SK-N-SH (cell line): ENCODE data around the gene ZFHX3.

Experiments
- CHD2 ChIP-seq: fragments of 150-350 bp; IDR thresholded peaks from 2 replicates; pipeline ENCODE4 v1.6.1; 2018; ENCODE audit warnings: low read length; ENCODE audit not compliant: partially characterized antibody
- CTCF ChIP-seq: fragments of 200-600 bp; sonication (generic); IDR thresholded peaks from 2 replicates; pipeline ENCODE4 v1.6.1; 2017; ENCODE audit warnings: antibody characterized with exemption, mild to moderate bottlenecking, moderate library complexity
- FOXJ3 ChIP-seq: sonication (generic); formaldehyde crosslinking; IDR thresholded peaks from 2 replicates; pipeline ENCODE4 v1.5.1; 2020; ENCODE audit warnings: mild to moderate bottlenecking, missing genetic modification reagents
- JUND ChIP-seq: IDR thresholded peaks from 2 replicates; pipeline ENCODE4 v1.4.0; 2012
- MAX ChIP-seq: IDR thresholded peaks from 2 replicates; pipeline ENCODE4 v1.4.0; 2012; ENCODE audit warnings: low read depth
- RCOR1 ChIP-seq: fragments of 150-350 bp; IDR thresholded peaks from 2 replicates; pipeline ENCODE4 v1.6.1; 2017; ENCODE audit warnings: antibody characterized with exemption, low read length
- YY1 ChIP-seq: IDR thresholded peaks from 2 replicates; pipeline ENCODE4 v1.4.0; 2012; ENCODE audit warnings: low read depth, mild to moderate bottlenecking

- TF ChIP-seq CTCF (no peak), MAX (no peak), RCOR1 (no peak), FOXJ3 (CRISPR knock-in tag) (no peak), CHD2 (no peak), YY1 (no peak), JUND (no peak)
Measured at GRCh38 chr16:72957303-72958277, 90.3 kb downstream of the ZFHX3 start.
